Activated CD8-positive, alpha-beta memory T cell treated with anti-CD3 and anti-CD28 coated beads, Interleukin-2, amount 50 U/mL, for 24 hours (primary cell): Measurements from ENCODE around the gene CRIP1.
A peak's percentile ranks its signal among the peaks of the same experiment; 100 is the strongest.

ENCODE experiments used
- DNase-seq: peaks from one replicate; pipeline ENCODE4 v3.0.0-alpha.2; 2020; ENCODE audit errors: extremely low read depth

The CRIP1 gene

DNA sequence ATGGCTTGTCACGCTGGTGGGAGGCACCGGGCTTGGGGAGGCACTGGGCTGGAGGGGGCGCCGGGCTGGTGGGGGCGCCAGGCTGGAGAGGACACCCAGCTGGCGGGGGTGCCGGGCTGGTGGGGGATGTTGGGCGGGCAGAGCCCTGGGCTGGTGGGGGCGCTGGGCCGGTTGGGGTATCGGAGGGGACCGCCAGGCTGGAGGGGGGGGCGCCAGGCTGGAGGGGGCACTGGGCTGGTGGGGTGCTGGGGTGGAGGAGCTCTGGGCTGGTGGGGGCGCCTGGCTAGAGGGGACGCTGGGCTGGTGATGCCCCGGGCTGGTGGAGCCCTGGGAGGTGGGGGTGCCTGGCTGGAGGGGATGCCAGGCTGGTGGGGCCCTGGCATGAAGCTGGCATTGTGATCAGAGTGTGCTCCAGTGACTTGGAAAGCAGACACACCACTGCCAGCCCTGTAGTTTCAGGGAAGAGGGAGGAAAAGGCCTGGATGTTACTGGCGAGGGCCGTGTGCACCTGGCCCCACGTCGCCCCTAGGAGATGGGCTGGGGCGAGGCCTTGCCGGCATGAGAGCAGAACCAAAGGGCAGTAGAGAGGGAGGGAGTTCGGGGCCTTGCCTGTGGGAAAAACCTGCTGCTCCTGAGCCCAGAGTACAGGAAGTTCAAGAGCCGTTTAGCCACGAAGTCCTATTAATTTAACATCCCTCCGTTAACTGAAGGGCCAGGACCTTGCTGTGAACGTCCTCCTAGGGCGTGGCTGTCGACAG is 17.4 kb downstream of the CRIP1 start:
- DNase-seq = no peak

DNA sequence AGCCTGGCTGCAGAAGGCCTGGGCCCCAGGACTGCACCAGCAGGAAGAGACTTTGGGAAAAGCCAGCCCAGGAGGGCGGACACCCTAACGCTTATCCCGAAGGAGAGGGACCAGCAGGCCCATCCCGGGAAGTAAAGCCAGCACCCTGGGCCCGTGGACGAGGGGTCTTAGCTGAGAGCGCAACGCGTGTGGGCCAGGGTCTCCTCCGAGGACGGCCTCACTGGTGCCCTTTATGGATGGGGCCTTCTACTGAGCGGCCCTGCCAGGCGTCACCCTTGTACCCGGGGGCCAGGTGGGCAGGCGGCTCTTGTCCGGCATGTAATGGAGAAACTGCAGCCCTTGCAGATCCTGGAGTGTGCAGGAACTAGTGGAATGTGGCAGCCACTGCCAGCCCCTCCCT is 18.4 kb downstream of the CRIP1 start:
- DNase-seq = no peak

DNA sequence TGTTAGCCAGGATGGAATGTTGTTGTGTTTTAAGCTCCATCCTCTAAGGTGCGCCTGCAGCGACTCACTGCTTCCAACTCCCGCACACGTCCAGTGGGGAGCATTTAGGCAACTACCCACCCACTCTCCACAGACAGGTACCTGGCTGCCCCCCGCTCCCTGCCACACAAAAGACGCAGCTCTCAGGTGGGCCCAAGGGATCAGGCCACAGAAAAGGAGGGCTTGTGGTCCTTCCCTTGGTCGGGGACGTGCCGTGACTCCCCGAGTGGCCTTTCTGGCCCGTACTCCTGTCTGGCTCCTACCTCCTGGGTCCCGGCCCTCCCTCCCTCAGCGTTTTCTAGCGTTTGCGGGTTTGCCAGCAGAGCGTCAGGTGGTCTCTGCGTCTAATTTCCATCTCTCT is 20.6 kb downstream of the CRIP1 start:
- no peak for DNase-seq

DNA sequence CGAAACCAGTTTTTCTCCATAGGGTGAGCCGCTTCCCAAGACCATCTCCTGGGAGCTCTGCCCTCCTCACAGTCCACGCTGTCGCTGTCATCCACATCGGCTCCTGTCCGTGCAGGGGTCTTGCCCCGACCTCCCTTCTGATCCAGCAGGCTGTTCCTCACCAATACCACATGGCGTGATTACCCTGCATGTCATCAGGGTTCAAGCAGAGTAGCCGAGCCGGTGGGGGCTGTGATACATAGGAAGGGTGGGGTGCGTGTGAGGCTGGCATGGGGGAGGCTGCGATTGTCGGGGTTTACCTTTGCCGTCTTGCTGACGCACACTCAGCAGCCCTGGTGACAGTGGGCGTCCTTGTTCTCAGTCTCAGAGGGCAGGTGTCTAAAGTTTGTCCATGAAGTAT is 21.4 kb downstream of the CRIP1 start:
- no peak for DNase-seq

DNA sequence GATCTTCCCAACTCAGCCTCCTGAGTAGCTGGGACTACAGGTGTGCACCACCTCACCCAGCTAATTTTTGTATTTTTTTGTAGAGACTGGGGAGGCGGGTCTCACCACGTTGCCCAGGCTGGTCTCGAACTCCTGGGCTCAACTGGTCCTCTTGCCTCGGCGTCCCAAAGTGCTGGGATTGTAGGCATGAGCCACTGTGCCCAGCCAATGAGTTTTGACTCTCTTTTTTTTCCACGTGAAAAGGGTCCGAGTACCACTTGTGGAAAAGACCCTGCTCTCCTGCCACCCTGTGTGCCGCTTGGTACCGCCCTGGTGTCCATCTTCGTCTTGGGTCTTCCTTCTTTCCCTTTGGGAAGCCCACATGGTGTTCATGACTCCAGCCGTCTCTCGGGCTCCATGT is 21.9 kb downstream of the CRIP1 start:
- no peak for DNase-seq

DNA sequence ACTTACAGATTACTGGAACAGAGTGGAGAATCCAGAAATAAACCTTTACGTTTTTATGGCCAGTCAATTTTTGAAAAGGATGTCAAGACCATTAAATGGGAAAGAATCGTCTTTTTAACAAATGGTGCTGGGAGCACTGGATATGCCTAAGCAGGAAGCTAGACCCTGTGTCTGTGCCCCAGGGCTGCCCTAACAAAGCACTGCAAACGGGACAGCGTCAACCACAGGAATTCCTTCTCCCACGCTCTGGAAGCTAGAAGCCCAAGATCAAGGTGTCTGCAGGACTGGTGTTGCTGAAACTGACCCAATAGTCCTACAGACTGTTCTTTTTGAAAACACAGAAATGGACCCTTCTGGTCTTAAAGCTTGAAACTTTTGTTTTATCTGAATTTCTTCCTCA is 30.4 kb downstream of the CRIP1 start:
- DNase-seq = no peak

DNA sequence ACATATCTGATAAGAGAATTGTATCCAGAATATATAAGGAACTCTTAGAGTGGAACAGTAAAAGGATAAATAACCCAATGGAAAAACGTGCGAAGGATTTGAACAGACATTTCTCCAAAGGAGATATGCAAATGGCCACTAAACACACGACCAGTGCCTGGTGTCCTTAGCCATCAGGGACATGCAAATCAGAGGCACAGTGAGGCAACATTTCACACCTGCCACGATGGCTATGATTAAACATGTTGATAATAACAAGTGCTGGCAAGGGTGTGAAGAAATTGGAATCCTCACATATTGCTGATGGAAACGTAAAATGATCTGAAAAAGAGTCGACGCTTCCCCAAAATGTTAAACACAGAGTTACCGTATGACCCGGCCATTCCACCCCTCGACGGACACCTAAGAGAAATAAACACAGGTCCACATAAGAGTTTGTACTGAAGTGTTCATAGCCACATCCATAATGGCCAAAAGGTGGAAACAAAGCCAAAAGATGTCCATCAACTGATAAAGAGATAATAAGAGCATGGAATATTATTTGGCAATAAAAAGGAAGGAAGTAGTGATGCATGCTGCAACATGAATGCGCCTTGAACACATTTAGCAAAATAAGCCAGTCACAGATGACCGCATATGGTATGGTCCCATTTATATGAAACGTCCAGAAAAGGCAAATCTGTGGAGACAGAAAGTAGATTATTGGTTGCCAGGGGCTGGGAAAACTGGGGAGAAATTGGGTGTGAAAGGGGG is 33.4 kb downstream of the CRIP1 start:
- DNase-seq = no peak

DNA sequence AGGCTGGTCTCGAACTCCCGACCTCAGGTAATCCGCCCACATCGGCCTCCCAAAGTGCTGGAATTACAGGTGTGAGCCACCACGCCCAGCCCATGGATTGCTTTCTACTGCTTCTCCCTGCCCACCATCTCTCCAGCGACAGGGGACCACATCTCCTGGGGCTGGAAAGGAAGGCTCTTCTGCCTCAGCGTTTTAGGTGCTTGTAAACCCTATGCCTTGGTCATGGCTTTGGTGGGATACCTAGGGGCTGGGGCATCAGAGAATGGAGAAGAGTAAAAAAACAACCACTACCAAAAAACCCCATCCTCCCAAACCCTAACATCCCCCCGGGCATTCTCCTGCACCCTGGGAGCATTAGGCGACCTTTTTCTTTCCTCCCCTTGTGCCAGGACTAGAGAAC is 38.6 kb downstream of the CRIP1 start:
- DNase-seq = no peak

DNA sequence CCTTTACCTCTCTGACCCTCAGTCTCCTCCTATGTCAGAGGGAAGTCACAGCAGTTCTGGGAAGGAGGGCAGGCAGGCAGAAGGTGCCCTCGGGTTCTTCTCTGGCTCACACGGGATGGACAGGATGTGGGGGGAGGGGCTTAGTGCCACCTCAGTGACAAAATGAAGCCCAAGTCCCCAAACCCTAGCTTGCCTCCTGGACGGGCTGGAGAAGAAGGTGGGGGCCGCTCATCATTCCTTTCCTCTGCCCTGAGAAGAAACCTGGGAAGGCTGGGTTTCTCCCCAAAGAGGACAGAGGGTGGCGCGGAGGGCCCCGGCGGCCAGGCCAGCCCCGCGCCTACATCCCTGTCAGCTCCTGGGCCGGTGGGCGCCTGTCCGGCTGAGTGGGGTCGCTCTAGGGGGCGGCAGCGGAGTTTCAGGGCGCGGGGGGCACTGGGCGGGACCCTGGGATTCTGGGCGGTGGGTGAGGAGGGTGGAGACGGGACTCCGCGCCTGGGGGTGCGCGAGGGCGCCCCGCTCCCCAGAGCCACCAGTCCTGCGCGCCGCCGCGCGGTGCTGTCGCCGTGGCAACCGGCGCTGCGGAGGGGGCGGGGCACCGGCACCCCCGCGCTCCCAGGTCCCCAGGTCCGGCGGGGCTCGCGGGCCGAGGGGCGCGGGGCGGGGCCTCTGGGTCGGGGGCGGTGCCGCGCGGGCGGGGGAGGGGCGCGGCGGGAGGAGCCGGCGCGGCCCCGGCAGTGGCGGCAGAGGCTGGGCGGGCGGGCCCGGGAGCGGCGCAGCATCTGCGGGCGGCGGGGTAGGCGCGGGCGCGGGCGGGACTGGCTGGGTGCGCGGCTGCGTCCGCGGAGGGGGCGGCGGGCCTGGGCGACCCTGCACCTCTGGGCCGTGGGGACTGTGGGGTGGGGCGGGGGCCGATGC is 39.4 kb downstream of the CRIP1 start, which contains the start of gene TMEM121:
TSS of gene TMEM121 (plus strand) at position 723 of the 915 bp plus-strand sequence. CDS start 2,252 bp downstream, outside the sequence.
- DNase-seq = no peak

DNA sequence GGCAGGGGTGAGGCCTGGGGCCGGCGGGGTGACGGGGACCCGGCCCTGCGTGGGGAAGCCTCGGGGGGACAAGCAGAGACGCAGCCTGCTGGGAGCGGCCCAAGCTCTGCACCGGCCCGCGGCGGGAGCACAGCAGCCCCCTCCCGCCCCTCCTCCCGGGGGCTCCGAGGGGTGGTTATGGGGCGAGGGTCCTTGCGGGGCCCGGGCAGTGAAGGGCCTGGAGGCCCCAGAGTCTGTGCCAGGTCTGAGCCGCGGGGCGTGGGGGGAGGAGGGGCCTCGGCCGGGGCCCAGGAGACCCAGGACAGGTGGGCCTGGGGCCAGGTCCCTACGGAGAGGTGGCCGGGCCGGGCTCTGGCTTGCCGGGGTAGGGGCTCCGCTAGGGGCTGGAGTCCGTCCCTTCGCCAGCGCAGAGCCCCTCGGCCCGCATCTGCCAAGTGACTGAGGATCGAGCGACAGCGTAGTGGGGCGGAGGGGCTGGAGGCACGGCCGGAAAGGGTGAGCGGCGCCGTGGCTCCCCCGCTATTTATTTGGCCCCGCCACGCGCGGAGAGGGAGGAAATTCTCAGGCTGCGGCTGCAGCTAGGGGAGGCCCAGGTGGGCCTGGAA is 40.2 kb downstream of the CRIP1 start:
- no peak for DNase-seq

DNA sequence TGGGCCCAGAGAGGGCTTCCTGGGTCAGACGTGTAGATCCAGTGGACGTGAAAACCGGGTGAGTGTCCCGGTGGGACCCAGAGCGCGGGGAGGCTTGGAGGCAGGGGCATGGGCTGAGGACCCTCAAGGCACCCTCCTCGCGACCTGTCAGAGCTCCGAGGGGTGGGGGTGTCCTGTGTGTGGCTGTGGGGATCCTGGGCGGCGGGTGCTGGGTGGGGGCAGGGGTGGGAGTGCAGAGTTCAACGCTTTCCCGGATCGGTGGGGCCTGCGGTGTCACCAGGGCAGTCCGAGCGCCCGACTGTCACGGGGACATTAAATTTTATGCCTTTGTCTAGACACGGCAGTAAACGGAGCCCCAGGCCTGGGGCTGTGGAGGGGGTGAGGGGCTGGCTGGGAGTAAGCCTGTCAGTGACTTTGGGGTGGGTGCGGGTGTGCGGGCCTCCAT is 40.7 kb downstream of the CRIP1 start:
- no peak for DNase-seq

DNA sequence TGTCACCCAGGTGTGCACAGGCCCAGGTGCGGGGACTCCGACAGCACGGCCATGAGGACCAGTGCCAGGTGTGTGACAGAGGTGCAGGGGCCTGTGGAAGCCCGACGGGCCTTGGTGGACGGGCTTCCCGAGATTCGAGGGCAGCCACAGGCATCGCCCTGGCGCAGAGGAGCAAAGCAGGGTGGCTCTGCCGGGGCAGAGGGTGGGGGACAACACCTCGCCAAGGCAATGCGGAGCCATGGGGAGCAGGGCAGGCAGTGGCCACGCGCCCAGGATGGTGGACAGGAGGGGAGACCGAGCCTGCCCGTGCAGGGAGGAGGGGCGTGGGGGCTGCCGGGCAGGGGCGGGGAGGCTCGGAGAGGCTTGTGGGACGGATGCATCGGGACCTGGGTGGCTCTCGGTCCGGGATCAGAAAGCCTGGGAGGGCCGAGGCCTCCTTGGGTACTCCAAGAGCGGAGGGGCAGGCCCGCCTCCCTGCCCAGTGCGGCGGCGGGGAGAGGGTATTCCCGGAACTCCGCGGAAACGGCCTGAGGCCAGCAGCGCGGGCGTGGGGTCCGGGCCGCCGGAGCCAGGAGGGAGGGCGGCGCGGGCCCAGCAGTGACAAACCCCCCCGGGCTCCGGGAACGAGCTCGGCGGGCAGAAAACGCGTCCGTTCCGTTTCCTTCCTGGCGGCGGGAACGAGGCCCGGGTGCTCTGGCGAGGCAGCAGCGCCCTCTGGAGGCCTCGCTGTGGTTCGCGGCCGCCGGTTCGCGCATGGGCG is 41.3 kb downstream of the CRIP1 start:
- DNase-seq = peak; percentile 46

DNA sequence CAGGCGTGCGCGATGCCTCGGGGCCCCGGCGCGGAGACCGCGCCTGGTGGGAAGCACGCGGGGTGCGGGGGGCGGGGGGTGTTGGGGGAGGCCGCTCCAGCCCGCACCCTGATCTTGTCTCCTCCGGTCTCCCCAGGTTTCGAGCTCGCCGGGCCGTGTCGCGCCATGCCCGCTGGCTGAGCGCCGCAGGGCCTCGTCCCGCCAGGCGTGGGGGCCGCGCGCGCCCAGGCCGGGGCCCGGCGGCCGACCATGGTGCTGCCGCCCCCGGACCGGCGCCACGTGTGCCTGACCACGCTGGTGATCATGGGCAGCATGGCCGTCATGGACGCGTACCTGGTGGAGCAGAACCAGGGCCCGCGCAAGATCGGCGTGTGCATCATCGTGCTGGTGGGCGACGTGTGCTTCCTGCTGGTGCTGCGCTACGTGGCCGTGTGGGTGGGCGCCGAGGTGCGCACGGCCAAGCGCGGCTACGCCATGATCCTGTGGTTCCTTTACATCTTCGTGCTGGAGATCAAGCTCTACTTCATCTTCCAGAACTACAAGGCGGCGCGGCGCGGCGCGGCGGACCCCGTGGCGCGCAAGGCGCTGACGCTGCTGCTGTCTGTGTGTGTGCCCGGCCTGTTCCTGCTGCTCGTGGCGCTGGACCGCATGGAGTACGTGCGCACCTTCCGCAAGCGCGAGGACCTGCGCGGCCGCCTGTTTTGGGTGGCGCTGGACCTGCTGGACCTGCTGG is 42.1 kb downstream of the CRIP1 start:
- peak; percentile 32 for DNase-seq

DNA sequence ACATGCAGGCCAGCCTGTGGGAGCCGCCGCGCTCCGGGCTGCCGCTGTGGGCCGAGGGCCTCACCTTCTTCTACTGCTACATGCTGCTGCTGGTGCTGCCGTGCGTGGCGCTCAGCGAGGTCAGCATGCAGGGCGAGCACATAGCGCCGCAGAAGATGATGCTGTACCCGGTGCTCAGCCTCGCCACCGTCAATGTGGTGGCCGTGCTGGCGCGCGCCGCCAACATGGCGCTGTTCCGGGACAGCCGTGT is 42.6 kb downstream of the CRIP1 start:
- DNase-seq = no peak

DNA sequence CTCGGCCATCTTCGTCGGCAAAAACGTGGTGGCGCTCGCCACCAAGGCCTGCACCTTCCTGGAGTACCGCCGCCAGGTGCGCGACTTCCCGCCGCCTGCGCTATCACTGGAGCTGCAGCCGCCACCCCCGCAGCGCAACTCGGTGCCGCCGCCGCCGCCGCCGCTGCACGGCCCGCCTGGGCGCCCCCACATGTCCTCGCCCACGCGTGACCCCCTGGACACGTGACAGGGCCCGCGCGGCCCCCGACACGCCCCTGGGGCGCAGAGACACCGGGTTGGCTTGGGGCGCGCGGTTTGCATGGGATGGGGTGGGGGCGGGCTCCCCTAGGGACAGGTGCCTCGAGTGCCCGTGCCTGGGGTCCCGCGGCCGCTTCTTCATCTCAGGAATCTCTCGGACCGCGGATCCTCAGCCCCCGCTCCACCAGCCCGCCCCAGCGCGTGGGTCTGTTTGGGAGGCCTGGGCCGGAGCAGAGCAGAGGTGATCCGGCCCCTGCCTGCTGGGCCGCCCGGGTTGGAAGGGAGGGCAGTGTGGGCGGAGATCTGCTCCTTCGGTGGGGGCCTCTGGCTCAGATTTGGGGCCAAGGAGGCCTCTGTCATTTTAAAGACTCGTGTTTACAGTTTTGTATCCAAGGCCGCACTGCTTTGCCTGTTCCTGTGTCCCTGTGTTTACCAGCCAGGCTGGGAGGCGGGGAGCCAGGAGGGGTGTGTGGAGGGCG is 43.0 kb downstream of the CRIP1 start:
- DNase-seq = no peak

DNA sequence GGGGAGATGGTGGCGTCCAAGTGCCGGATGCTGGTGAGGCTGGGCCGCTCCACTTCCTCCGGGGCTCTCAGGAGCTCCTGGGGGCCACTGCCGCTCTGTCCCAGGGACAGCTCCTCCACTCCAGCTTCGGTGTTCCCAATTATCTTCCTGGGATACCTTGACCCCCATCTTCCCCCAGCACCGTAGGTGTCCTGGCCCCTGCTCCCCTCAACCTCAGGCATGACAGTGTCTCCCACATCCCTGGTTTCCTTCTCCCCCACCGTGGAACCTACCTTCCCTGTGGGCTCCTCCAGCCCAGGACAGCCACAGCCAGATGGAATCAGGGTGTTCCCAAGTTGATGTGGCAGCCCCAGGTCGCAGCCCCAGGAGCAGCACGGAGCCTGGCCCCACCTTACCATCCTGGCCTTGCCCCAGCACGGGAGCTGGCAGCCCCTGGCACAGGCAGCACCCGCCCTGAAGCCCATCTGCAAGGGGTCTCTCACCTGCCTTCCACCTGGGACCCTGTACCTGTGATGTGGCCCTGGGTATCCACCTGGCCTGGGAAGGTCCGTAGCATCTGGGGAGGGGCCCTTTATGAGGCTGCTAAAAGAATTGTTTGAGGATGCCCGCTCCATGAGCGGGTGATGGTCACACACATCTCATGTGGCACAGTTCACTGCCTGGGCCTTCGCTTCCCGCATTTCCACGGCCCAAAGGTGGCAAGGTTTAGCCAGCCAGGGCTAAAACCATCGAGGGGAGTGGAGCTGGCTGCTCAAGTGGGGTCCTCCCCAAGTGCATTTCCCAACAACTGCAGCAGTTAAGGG is 43.8 kb downstream of the CRIP1 start:
- DNase-seq = no peak

DNA sequence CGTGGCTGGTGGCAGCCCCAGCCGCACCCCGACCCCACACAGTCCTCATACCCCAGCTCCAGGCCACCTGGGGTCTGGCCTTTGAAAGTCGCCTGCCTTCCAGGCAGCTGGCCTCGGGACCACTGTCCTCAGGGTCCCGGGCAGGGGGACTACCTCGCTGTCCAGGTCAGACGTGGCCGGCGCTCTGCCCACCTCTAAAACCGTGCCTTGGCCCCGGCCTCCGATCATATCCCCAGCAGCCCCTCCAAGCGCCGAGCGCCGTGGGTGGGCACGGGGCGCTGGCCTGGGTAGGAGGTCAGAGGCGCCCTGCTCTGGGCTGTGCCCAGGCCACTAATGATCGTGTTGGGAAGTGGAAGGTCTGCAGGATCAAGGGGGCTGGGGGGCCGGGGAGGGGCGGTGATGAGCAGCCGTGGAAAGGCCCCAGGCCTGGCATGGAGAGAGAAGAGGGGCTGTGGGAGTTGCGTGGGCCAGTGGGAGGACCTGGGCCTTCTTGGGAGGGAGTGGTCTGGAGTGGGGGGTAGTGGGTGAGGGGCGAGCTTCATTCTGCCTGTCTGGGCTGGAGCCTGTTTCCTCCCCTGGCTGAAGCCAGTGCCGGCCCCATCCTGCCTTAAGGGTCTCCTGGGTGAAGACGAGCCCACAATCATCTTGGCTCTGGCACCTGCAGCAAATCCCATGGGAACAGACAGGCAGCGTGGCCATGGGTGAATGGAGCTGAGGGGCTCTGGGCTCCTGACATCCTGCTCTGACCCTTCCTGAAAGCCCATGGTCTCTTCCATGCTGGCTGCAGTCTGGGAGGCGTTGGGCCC is 44.6 kb downstream of the CRIP1 start:
- no peak for DNase-seq

DNA sequence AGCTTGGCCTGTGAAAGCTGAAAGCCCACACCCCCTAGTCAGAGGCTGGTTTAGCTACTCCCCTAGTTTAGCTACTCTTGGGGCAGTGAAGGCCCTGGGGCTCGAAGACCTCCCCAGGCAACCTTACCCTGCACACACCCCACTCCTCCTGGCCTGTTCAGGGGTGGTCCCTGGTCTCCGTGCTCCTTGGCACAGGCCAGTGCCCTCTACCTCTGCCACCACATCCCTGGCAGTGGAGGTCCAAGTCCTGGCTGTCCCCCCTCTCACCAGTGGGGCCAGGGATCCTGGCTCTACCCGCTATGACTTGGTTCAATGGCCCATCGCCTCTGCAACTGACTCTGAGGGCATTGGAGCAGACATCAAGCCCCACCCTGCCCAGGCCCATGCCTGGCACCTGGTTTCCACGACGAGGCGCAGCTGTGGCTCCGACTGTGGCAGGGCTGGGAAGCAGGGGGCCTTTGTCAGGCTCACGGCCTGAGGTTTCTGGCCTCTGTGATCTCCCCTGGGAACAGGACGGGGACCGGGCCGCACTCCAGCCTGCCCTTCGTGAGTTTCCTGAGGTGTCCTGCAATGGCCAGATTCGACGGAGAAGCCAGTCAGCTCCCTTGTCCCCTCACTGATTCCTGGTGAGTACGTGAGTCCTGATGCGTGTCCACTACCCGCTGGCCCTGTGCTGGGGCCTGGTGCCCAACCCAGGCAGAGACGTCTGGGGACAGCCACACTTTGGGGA is 45.4 kb downstream of the CRIP1 start:
- no peak for DNase-seq
